Upper lobe of left lung (tissue), 6 donors: ENCODE results near the gene ST8SIA2. TPM values are rescaled to one million over a fixed set of nuclear protein-coding genes. Genes with fewer than 3 reads are reported as not detected.

ENCODE experiments used
- ATAC-seq, 2 donors: fragments of 200-7000 bp; cut with Tn5 transposase; one replicate each; pipeline ENCODE4 v1.9.1; 2022; ENCODE audit warnings: mild to moderate bottlenecking in 2 of 2, moderate library complexity in 2 of 2; ENCODE audit not compliant: low FRiP score in 2 of 2
- DNase-seq, 2 donors: peaks; one replicate each; pipeline ENCODE4 v3.0.0-alpha.2; 2019 to 2020
- H3K27ac ChIP-seq, 4 donors: fragments of 200-600 bp; sonication (generic); one replicate each; pipeline ENCODE4 v1.5.1; 2016 to 2019
- H3K27me3 ChIP-seq, 4 donors: fragments of 200-600 bp; sonication (generic); one replicate each; pipeline ENCODE4 v1.5.1; 2017 to 2019
- H3K36me3 ChIP-seq, 4 donors: fragments of 200-600 bp; sonication (generic); one replicate each; pipeline ENCODE4 v1.5.1; 2016 to 2019
- H3K4me1 ChIP-seq, 4 donors: fragments of 200-600 bp; sonication (generic); one replicate each; pipeline ENCODE4 v1.5.1; 2018 to 2019
- H3K4me3 ChIP-seq, 4 donors: fragments of 200-600 bp; sonication (generic); one replicate each; pipeline ENCODE4 v1.5.1; 2017 to 2019; ENCODE audit warnings: mild to moderate bottlenecking in 2 of 4, moderate library complexity in 1 of 4
- H3K9me3 ChIP-seq, 4 donors: fragments of 200-600 bp; sonication (generic); one replicate each; pipeline ENCODE4 v1.5.1; 2018 to 2019
- CTCF ChIP-seq, 6 experiments: fragments of 450-650 bp in 4 of 6; fragments of 200-600 bp in 2 of 6; sonication (generic) in 2 of 6; IDR thresholded peaks; one replicate each; pipeline ENCODE4 v1.5.1; 2016 to 2019; ENCODE audit warnings: antibody characterized with exemption in 6 of 6
- EP300 ChIP-seq, 4 donors: sonication (generic); formaldehyde crosslinking; IDR thresholded peaks; one replicate each; pipeline ENCODE4 v1.5.1; 2017; ENCODE audit warnings: antibody characterized with exemption in 4 of 4, control low read depth in 2 of 4
- POLR2A ChIP-seq, 4 donors: fragments of 450-650 bp; IDR thresholded peaks; one replicate each; pipeline ENCODE4 v1.5.1; 2016 to 2017; ENCODE audit warnings: antibody characterized with exemption in 4 of 4, mild to moderate bottlenecking in 2 of 4
- POLR2AphosphoS5 ChIP-seq, 2 donors: sonication (generic); formaldehyde crosslinking; IDR thresholded peaks; one replicate each; pipeline ENCODE4 v1.5.1; 2017; ENCODE audit warnings: antibody characterized with exemption in 2 of 2
- WGBS, 2 donors: methylation state at CpG; one replicate each; pipeline ENCODE4 v1.1.5; 2017 to 2018; 5-methylcytosine and 5-hydroxymethylcytosine counted together
- total RNA-seq, 6 donors: library from RNA; depleted of rRNA in 4 of 6; stranded (reverse); fragments of >200 nt in 4 of 6; gene quantifications; one replicate each; pipeline versions ENCODE4 v1.1.0 to v1.2.1, GENCODE V29; 2016 to 2021
- donor health status: DM: no; HTN: no; CAD: no; lungs with moderate emphysema.
- donor health status: DM: no; HTN: yes; CAD: no; lungs with severe emphysema.

ST8SIA2 gene
- total RNA-seq, 6 donors from 2014 or later, result 0.03 TPM; not detected in 5

DNA sequence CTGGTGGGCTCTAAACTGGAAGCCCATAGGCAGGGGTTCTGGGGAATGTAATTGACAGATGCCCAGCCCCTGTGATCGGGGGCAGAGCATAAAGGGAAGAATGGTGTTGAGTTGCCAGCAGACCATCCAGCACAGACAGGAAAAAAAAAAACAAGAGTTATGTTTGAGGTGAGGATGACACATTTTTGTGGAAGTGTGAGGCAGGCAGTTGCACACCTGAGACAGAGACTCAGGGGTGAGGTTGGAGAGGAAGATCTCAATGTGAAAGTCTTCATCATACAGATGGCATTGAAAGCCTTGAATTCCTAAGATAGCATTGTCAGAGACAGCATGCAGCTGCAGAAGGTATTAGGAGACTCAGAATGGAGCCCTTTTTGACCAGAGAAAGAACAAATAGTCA lies 18.6 kb upstream of the ST8SIA2 start:
- 78 to 92% methylated on average over 1 of the region's 1 CpG for WGBS, 2 donors

GRCh38 chr15:92376109-92376508 lies 17.6 kb upstream of the ST8SIA2 start:
- no peak overlapping the region for H3K4me3 ChIP-seq
- DNase-seq (no peak), ATAC-seq (no peak)
- WGBS, 2 donors, result 81 to 86% methylated on average over 2 to 3 of the region's 3 CpGs
- no peak for TF ChIP-seq CTCF (IDR thresholded peaks at IDR 0.05)
- no peak for TF ChIP-seq POLR2A (IDR thresholded peaks at IDR 0.05)
- TF ChIP-seq EP300 (IDR thresholded peaks at IDR 0.05), result no peak
- TF ChIP-seq POLR2AphosphoS5 (IDR thresholded peaks at IDR 0.05), result no peak
- H3K27me3 ChIP-seq, result no peaks in the 10 kb centered on the region
- no peaks in the 10 kb centered on the region for H3K36me3 ChIP-seq
- H3K27ac ChIP-seq, result no peak overlapping the region
- no peaks in the 10 kb centered on the region for H3K4me1 ChIP-seq
- H3K9me3 ChIP-seq, result no peaks in the 10 kb centered on the region

More for the DNA sequence above, 18.6 kb upstream of the ST8SIA2 start:
- Histone ChIP-seq H3K9me3 (no peaks in the 10 kb centered on the region), H3K4me3 (no peak overlapping the region), H3K27me3 (no peaks in the 10 kb centered on the region), H3K4me1 (no peaks in the 10 kb centered on the region), H3K27ac (no peak overlapping the region), H3K36me3 (no peaks in the 10 kb centered on the region)
- DNase-seq (no peak), ATAC-seq (no peak)
- TF ChIP-seq POLR2A (IDR thresholded peaks at IDR 0.05) (no peak), CTCF (IDR thresholded peaks at IDR 0.05) (no peak)

DNA sequence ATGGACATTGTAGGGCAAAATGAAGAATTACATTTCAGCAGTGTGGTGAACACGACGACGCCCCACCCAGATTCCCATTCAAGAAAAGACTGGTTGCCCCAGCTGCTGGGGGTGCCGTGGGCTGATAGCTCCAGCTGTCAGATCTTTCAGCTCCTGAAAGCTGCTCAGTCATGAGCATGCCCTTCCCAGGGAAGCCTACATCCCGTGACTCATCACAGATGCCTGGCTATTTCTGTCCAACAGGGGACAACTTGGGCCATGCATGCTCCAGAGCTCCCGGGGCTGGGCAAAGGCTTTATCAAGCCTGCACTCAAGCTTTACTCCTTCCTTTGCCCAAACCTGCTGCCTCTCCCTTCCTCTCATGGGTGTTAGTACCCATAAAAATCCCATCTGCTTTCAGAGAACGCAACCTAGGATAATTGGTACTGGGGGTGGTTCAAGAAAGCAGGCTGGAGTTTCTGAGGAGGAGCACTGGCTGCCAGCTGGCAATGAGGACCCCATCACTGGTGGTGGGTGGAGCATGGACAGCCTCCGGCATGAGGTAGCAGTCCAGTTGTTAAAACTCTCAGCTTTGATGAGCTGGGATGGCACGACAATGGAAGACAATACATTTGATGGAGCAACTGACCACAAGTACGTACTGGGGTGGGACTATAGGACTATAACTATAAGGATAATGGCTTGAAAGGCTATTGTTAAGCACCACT lies 16.4 kb upstream of the ST8SIA2 start:
- ATAC-seq (peak in 1 of 2 donors; percentile 11), DNase-seq (no peak)
- H3K9me3 ChIP-seq, result no peaks in the 10 kb centered on the region
- H3K4me1 ChIP-seq, result no peaks in the 10 kb centered on the region
- no peak overlapping the region for H3K4me3 ChIP-seq
- no peaks in the 10 kb centered on the region for H3K36me3 ChIP-seq
- no peak overlapping the region for H3K27ac ChIP-seq
- no peaks in the 10 kb centered on the region for H3K27me3 ChIP-seq
- no peak for TF ChIP-seq EP300 (IDR thresholded peaks at IDR 0.05)
- TF ChIP-seq POLR2A (IDR thresholded peaks at IDR 0.05), result no peak
- no peak for TF ChIP-seq CTCF (IDR thresholded peaks at IDR 0.05)
- TF ChIP-seq POLR2AphosphoS5 (IDR thresholded peaks at IDR 0.05), result no peak
- 81 to 87% methylated on average over 10 of the region's 10 CpGs for WGBS, 2 donors

- Histone ChIP-seq H3K27me3 (no peaks in the 10 kb centered on the region), H3K27ac (no peak overlapping the region), H3K4me1 (no peaks in the 10 kb centered on the region), H3K9me3 (no peaks in the 10 kb centered on the region), H3K36me3 (no peaks in the 10 kb centered on the region), H3K4me3 (no peak overlapping the region)
- WGBS, 2 donors, result 41% methylated on average over 10 of the region's 10 CpGs
- DNase-seq (no peak), ATAC-seq (no peak)
- TF ChIP-seq EP300 (IDR thresholded peaks at IDR 0.05) (no peak), CTCF (IDR thresholded peaks at IDR 0.05) (peak in 2 of 6 experiments; percentile 25 to 35), POLR2A (IDR thresholded peaks at IDR 0.05) (no peak)
Observed at GRCh38 chr15:92383519-92384324, 10.0 kb upstream of the ST8SIA2 start.
